Upper lobe of left lung (tissue), 6 donors: ENCODE measurements around the gene CPHXL2. TPM values are rescaled to one million over a fixed set of nuclear protein-coding genes. Genes with fewer than 3 reads are reported as not detected.

Experiments used
- ATAC-seq, 2 donors: fragments of 200-7000 bp; cut with Tn5 transposase; one replicate each; pipeline ENCODE4 v1.9.1; 2022; ENCODE audit warnings: mild to moderate bottlenecking in 2 of 2, moderate library complexity in 2 of 2; ENCODE audit not compliant: low FRiP score in 2 of 2
- DNase-seq, 2 donors: peaks; one replicate each; pipeline ENCODE4 v3.0.0-alpha.2; 2019 to 2020
- H3K27ac ChIP-seq, 4 donors: fragments of 200-600 bp; sonication (generic); one replicate each; pipeline ENCODE4 v1.5.1; 2016 to 2019
- H3K27me3 ChIP-seq, 4 donors: fragments of 200-600 bp; sonication (generic); one replicate each; pipeline ENCODE4 v1.5.1; 2017 to 2019
- H3K36me3 ChIP-seq, 4 donors: fragments of 200-600 bp; sonication (generic); one replicate each; pipeline ENCODE4 v1.5.1; 2016 to 2019
- H3K4me1 ChIP-seq, 4 donors: fragments of 200-600 bp; sonication (generic); one replicate each; pipeline ENCODE4 v1.5.1; 2018 to 2019
- H3K4me3 ChIP-seq, 4 donors: fragments of 200-600 bp; sonication (generic); one replicate each; pipeline ENCODE4 v1.5.1; 2017 to 2019; ENCODE audit warnings: mild to moderate bottlenecking in 2 of 4, moderate library complexity in 1 of 4
- H3K9me3 ChIP-seq, 4 donors: fragments of 200-600 bp; sonication (generic); one replicate each; pipeline ENCODE4 v1.5.1; 2018 to 2019
- CTCF ChIP-seq, 6 experiments: fragments of 450-650 bp in 4 of 6; fragments of 200-600 bp in 2 of 6; sonication (generic) in 2 of 6; IDR thresholded peaks; one replicate each; pipeline ENCODE4 v1.5.1; 2016 to 2019; ENCODE audit warnings: antibody characterized with exemption in 6 of 6
- EP300 ChIP-seq, 4 donors: sonication (generic); formaldehyde crosslinking; IDR thresholded peaks; one replicate each; pipeline ENCODE4 v1.5.1; 2017; ENCODE audit warnings: antibody characterized with exemption in 4 of 4, control low read depth in 2 of 4
- POLR2A ChIP-seq, 4 donors: fragments of 450-650 bp; IDR thresholded peaks; one replicate each; pipeline ENCODE4 v1.5.1; 2016 to 2017; ENCODE audit warnings: antibody characterized with exemption in 4 of 4, mild to moderate bottlenecking in 2 of 4
- POLR2AphosphoS5 ChIP-seq, 2 donors: sonication (generic); formaldehyde crosslinking; IDR thresholded peaks; one replicate each; pipeline ENCODE4 v1.5.1; 2017; ENCODE audit warnings: antibody characterized with exemption in 2 of 2
- WGBS, 2 donors: methylation state at CpG; one replicate each; pipeline ENCODE4 v1.1.5; 2017 to 2018; 5-methylcytosine and 5-hydroxymethylcytosine counted together
- total RNA-seq, 6 donors: library from RNA; depleted of rRNA in 4 of 6; stranded (reverse); fragments of >200 nt in 4 of 6; gene quantifications; one replicate each; pipeline versions ENCODE4 v1.1.0 to v1.2.1, GENCODE V29; 2016 to 2021
- donor health status: DM: no; HTN: no; CAD: no; lungs with moderate emphysema.
- donor health status: DM: no; HTN: yes; CAD: no; lungs with severe emphysema.

The CPHXL2 gene
- total RNA-seq, 6 donors from 2014 or later = not detected

- no peaks in the 10 kb centered on the region for H3K9me3 ChIP-seq
- DNase-seq (no peak), ATAC-seq (no peak)
- 27 to 33% methylated on average over 3 of the region's 3 CpGs for WGBS, 2 donors
- TF ChIP-seq CTCF (IDR thresholded peaks at IDR 0.05) = no peak
- no peak for TF ChIP-seq POLR2A (IDR thresholded peaks at IDR 0.05)
- TF ChIP-seq EP300 (IDR thresholded peaks at IDR 0.05) = no peak
- H3K4me3 ChIP-seq = no peak overlapping the region
- peaks cover 38 to 72% (median 47%) of the 10 kb centered on the region in 4 donors for H3K36me3 ChIP-seq
- H3K27ac ChIP-seq = peak overlapping the region; percentile 6 to 42 (median 30)
- H3K4me1 ChIP-seq = peaks cover 8 to 12% (median 9%) of the 10 kb centered on the region in 4 donors
- no peaks in the 10 kb centered on the region for H3K27me3 ChIP-seq
These were observed 49.0 kb downstream of the CPHXL2 start for GRCh38 chr16:75627851-75628250.

GRCh38 chr16:75626806-75627205 is 50.0 kb downstream of the CPHXL2 start:
- WGBS, 2 donors = 96 to 99% methylated on average over 4 of the region's 4 CpGs

GRCh38 chr16:75624921-75625334 is 51.9 kb downstream of the CPHXL2 start:
- Histone ChIP-seq H3K27me3 (no peaks in the 10 kb centered on the region), H3K4me3 (no peak overlapping the region), H3K36me3 (peaks cover 14 to 43% (median 20%) of the 10 kb centered on the region in 4 donors), H3K27ac (no peak overlapping the region), H3K9me3 (no peaks in the 10 kb centered on the region), H3K4me1 (peaks cover 17 to 27% (median 23%) of the 10 kb centered on the region in 4 donors)
- ATAC-seq (peak in 1 of 2 donors; percentile 27), DNase-seq (no peak)
- no peak for TF ChIP-seq CTCF (IDR thresholded peaks at IDR 0.05)
- TF ChIP-seq POLR2A (IDR thresholded peaks at IDR 0.05) = no peak
- TF ChIP-seq POLR2AphosphoS5 (IDR thresholded peaks at IDR 0.05) = no peak
- no peak for TF ChIP-seq EP300 (IDR thresholded peaks at IDR 0.05)
- WGBS, 2 donors = 79 to 92% methylated on average over 4 of the region's 4 CpGs

More at GRCh38 chr16:75626806-75627205, 50.0 kb downstream of the CPHXL2 start:
- no peak for DNase-seq
- Histone ChIP-seq H3K9me3 (no peaks in the 10 kb centered on the region), H3K4me3 (no peak overlapping the region), H3K27me3 (no peaks in the 10 kb centered on the region), H3K36me3 (peaks cover 31 to 62% (median 37%) of the 10 kb centered on the region in 4 donors), H3K4me1 (peaks cover 14 to 19% (median 17%) of the 10 kb centered on the region in 4 donors), H3K27ac (no peak overlapping the region)
- TF ChIP-seq CTCF (IDR thresholded peaks at IDR 0.05) (no peak), POLR2A (IDR thresholded peaks at IDR 0.05) (no peak), POLR2AphosphoS5 (IDR thresholded peaks at IDR 0.05) (no peak), EP300 (IDR thresholded peaks at IDR 0.05) (no peak)
- no peak for ATAC-seq

- H3K36me3 ChIP-seq = peaks cover 0 to 40% (median 15%) of the 10 kb centered on the region in 4 donors
These were observed 53.8 kb downstream of the CPHXL2 start, which contains the start of gene ADAT1 for GRCh38 chr16:75622761-75623605. TSS of gene ADAT1 (minus strand) at chr16:75623281. CDS start at chr16:75620799, 2,482 bp downstream.

More at GRCh38 chr16:75622761-75623605, 53.8 kb downstream of the CPHXL2 start, which contains the start of gene ADAT1:
- H3K9me3 ChIP-seq = no peaks in the 10 kb centered on the region
- TF ChIP-seq POLR2A (IDR thresholded peaks at IDR 0.05) = peak in 3 of 4 donors; percentile 61 to 86 (median 81)
- peak in 1 of 6 experiments; percentile 6 for TF ChIP-seq CTCF (IDR thresholded peaks at IDR 0.05)
- TF ChIP-seq EP300 (IDR thresholded peaks at IDR 0.05) = no peak
- peak; percentile 93 to 94 for TF ChIP-seq POLR2AphosphoS5 (IDR thresholded peaks at IDR 0.05)
- peak within 1 kb of the TSS; percentile 69 to 82 (median 78) for H3K4me3 ChIP-seq
- 0% methylated on average over 23 to 44 of the region's 62 CpGs for WGBS, 2 donors
- peak; percentile 97 to 99 for DNase-seq
- peak within 1 kb of the TSS; percentile 89 to 96 (median 93) for H3K27ac ChIP-seq
- peaks cover 15 to 23% (median 21%) of the 10 kb centered on the region in 4 donors for H3K4me1 ChIP-seq
- H3K27me3 ChIP-seq = no peaks in the 10 kb centered on the region
- ATAC-seq = peak; percentile 96 to 98
